Stimulated activated CD4-positive, alpha-beta T cell treated with anti-CD3 and anti-CD28 coated beads, Interleukin-12 subunit alpha, Interleukin-12 subunit beta, amount 100 ng/mL, for 4 hours (primary cell): ENCODE data around the gene HM13.
"Not testable (repeated sequence)": the region's sequence is repeated elsewhere in the genome, so short reads cannot be mapped to it uniquely, and the experiment has no call there.

Source experiments
- DNase-seq: peaks from one replicate; pipeline ENCODE4 v3.0.0-alpha.2; 2020

Gene HM13

DNA sequence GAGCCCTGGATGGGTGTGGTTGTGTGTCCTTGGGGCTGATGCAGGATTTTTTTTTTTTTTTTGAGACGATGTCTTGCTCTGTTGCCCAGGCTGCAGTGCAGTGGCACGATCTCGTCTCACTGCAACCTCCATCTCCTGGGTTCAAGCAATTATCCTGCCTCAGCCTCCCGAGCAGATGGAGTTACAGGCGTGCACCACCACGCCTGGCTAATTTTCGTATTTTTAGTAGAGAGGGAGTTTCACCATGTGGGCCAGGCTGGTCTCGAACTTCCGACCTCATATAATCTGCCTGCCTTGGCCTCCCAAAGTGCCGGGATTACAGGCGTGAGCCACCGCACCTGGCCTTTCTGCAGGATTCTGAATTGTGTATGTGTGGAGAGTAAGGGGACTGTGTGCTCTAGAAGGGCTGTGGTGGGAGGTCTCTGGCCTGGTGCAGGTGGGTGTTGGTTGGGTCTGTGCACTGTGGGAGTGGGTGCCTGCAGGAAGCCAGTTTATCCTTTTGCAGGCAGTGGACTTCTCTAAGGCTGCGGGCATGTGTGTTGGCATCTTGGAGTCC, 79.8 kb downstream of the HM13 start:
- no peak for DNase-seq

DNA sequence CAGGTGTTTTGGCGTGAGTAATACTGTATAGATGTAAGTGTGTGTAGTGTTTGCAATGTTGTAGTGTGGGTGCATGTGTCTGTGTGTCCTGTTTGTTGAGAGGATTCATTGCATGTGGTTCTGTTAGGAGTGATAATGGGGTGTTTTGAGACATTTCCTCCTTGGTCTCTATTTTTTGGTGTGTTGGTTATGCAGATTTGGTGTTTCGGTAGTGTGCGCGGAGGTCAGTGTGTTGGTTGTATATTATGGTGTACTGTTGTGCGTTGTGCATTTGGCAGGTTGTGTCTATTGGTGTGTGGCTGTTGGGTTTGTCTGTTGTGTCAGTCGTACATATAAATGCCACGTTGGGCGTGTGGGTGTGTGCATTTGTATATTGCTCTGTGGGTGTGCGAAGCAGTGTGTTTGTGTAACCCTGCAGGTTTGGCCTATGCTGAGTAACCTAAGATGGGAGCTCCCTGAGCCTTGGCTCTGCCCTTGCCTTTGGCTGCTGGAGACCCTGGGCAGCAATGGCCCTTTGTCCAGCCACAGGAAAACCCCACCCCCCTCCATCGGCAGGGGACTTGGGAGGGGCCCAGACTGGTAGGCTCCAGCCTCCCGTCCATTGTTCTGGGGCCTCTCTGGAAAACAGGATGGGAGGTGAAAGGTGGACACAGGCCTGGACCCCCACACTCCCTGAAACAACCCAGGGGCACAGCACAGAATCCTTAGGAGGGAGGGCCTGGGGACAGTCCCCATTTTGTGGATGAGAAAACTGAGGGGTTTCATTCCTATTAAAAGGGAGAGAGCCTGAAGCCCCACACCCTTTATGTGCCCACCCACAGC, 80.5 kb downstream of the HM13 start:
- DNase-seq: no peak

DNA sequence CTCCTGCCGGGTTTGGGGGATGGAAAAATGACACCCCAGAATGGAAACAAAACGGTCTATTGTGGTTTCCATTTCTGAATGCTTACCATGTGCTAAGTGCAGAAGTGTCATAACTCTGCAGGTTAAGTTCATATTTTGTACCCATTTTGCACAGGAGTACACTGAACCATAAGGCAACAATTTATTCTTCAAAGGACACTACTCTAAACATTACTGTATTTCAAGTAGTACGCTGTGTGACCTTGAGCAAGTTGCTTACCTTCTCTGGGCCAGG, 81.1 kb downstream of the HM13 start:
- DNase-seq: no peak

DNA sequence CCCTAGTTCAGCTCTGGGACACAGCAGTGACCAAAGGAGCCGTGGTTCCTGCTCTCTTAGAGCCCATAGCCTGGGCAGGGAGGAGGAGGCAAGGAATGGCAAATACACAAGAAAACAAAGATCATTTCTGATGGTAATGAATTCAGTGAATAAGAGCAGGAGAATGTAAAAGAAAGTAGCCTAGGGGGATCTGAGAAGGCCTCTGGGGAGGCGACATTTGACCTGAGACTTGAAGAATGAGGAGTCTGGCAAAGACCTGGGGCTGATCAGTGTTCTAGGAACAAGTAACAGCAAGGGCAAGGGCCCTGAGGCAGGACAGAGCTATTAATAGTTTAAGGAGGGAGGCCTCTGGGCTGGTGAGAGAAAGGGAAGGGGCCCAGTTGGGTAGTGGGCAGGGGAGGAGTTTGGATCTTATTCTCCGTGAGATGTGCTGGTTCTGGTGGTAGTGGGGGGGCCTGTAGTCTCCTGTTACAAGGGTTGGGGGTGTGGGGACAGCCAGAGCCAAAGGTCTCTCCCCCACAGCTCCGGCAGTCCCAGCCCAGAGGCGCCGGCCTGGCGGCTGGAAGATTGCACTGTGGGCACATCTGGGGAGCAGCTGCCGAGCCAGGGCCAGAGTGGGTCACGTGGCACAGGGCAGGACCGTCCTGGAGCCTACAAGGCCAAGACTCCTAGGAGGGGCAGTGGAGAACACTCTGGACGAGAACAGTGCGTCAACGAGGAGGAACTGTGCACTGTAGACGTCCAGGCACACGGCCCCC, 81.6 kb downstream of the HM13 start:
- no peak for DNase-seq

DNA sequence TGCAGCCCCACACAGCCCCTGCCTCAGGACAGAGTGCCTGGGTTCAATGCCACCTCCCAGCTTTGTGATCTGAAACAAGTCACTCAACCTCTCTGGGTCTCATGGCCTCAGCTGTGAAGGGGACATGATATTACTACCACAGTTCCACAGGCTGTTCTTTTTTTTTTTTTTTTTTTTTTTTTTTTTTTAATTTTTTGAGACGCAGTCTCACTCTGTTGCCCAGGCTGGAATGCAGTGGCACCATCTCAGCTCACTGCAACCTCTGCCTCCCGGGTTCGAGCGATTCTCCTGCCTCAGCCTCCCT, 82.1 kb downstream of the HM13 start:
- not testable (repeated sequence) for DNase-seq

DNA sequence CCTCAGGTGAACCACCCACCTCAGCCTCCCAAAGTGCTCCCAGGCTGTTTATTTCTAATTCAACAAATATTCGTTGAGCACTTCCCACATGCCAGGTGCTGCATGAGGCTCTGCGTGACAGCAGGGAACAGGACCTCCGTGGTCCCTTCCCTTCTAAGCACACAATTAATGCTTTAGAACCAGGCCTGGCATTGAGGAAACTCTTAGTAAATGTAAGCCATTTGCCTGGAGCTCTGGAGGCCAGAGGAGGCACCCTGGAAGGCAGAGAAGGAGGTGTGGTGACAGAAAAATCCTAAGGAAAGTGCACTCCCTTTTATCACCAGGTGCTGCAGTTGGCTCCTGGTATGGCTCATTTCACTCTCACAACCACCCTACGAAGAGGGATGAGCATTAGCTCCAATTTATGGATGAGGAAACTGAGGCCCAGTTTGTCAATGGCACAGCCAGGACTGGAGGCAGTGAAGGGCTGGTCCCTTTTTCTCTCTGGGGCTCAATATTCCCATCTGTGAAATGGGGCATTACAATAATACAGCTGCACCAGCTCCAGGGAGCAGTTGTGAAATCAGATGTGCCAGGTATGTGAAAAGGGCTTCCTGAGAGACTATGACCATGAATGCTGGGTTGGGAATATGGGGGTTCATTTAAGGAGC, 82.7 kb downstream of the HM13 start:
- DNase-seq: no peak

DNA sequence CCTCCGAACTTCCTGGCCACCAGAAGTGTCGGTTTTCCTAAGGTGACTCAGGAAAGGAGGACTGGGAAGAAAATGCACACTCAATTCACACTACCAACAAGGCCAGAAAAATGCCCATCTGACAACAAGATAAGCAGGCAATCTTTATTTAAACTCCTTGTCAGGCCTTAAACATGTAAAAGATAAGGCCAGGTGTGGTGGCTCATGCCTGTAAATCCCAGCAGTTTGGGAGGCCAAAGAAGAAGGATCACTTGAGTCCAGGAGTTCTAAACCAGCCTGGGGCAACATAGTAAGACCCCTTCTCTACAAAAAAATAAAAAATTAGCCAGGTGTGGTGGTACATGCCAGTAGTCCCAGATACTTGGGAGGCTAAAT, 83.2 kb downstream of the HM13 start:
- no peak for DNase-seq

DNA sequence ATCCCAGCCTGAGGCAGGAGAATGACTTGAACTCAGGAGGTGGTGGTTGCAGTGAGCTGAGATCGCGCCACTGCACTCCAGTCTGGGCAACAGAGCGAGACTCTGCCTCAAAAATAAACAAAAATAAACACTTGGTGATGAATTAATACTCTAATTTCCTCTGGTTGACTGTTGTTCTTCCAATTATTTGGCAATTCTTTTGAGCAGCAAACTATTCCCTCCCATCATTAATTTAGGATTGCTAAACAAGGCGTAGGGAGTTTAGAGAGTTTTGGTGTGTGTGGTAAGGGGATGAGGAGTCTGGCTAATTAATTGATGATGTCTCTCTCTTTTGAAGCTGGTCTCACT, 88.2 kb downstream of the HM13 start:
- DNase-seq: no peak

DNA sequence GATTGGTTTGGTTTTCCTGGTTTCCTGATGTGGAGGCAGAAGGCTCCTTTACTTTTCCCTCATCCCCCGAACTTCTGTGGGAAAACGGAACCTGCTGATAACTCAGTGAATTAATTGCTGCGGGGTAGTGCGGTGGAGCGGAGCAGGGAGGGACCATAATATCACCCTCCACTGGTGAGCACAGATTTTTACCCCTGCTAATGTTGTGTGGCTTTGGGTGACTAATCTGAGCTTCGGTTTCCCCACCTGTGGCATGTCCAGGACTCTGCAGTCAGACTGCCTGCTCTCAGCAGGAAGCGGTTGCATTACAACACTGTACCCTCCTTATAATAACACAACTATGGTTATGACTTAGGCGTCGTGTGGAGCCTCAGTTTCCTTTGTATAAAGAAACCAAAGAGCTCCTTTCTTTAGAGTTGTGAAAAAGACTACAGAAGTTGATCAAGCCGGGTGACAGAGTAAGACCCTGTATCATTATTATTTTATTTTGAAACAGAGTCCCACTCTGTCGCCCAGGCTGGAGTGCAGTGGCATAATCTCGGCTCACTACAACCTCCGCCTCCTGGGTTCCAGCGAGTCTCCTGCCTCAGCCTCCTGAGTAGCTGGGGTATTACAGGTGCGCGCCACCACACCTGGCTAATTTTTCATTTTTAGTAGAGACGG, 88.7 kb downstream of the HM13 start:
- no peak for DNase-seq

DNA sequence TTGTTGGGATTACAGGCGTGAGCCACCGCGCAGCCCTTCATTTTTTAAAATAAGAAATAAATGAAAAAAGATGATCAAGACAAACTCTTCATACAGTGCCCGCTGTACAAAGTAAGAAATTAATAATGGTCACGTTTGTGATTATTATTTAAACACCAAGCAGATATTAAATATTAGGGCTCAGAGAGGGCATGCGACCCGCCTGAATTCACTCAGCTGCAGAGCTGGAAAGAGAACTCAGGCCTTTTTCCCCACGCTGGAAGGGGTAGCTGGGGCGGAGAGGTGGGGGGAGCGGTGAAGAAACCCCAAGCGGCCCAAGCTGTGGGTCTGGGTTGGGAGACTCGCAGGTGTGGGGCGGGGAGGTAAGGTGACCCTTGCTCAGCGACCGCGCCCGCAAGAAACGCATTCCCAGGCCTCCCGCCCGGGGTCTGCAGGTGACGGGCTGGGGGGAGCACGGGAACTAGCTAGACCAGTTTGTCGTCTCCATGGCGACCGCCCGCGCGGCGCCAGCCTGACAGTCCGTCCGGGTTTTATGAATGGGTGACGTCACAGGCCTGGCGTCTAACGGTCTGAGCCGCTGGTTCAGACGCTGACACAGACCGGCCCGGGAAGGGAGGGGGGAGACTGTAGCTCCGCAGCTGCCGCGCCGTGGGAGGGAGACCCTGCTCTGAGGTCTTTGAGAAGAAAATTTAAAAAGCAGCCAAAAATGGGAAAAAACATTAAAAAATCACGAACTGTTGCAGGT, 89.8 kb downstream of the HM13 start:
- peak; percentile 52 for DNase-seq

DNA sequence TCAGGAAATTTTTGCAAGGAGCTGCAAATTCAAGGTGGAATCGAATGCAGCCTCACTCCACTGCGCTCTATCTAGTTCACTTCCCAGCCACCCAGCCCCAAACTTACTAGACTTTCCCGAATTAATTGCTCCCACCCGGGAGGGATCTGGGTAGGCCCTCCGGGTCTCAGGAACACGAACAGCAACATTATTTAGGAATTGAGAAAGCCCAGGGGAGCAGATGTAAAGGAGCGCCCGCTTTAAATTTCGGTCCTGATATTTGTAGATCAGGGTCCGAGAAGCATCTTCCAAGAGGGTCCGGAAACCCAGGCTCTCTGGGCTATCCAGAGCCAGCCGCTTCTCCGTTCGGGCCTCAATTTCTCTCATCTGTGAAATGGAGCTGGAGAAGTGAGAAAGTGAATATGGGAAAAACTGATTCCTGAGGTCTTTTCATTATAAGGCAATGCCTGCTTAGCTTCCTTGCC, 90.4 kb downstream of the HM13 start:
- DNase-seq: no peak

DNA sequence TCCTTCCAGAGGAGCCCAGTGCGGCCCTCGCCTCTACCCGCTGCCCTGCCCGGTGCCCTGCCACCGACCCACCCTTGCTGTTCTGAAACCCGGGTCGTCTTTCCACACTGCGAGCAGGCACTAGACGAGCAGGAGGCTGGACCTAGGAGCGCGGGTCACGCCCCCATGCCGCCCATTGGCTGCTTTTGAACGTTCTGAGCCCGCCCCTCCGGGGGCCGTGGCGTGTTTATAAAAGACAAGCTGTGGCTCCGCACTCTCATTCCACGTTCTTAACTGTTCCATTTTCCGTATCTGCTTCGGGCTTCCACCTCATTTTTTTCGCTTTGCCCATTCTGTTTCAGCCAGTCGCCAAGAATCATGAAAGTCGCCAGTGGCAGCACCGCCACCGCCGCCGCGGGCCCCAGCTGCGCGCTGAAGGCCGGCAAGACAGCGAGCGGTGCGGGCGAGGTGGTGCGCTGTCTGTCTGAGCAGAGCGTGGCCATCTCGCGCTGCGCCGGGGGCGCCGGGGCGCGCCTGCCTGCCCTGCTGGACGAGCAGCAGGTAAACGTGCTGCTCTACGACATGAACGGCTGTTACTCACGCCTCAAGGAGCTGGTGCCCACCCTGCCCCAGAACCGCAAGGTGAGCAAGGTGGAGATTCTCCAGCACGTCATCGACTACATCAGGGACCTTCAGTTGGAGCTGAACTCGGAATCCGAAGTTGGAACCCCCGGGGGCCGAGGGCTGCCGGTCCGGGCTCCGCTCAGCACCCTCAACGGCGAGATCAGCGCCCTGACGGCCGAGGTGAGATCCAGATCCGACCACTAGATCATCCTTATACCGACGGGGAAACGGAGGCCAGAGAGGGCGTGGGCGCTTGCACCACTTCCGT, 91.0 kb downstream of the HM13 start, which contains the start of gene ID1:
Gene ID1, plus strand, starts transcription at position 259 of the 871 bp plus-strand sequence. Its CDS starts 99 bp downstream, at position 358.
- peak; percentile 86 for DNase-seq

DNA sequence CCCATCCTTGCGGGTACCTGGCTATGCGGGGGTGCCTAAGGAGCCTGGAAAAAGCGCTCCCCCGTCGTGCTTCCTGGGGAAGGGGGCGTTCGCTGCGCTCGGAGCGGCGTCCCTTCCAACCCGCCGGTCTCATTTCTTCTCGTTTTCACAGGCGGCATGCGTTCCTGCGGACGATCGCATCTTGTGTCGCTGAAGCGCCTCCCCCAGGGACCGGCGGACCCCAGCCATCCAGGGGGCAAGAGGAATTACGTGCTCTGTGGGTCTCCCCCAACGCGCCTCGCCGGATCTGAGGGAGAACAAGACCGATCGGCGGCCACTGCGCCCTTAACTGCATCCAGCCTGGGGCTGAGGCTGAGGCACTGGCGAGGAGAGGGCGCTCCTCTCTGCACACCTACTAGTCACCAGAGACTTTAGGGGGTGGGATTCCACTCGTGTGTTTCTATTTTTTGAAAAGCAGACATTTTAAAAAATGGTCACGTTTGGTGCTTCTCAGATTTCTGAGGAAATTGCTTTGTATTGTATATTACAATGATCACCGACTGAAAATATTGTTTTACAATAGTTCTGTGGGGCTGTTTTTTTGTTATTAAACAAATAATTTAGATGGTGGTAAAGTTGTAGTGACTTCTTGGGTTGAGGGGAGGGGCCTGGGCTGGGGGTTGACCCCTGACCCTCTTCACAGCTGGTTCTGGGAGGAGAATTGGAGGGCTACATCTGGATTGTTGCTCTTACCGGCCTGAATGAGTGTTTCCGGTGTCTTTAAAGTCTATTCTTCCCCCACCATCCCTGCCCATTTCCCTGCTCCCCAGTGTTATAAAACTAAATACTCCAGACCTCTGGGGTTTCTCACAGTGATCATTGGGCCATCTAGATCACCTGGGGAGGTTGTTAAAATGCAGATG, 91.9 kb downstream of the HM13 start:
- no peak for DNase-seq

DNA sequence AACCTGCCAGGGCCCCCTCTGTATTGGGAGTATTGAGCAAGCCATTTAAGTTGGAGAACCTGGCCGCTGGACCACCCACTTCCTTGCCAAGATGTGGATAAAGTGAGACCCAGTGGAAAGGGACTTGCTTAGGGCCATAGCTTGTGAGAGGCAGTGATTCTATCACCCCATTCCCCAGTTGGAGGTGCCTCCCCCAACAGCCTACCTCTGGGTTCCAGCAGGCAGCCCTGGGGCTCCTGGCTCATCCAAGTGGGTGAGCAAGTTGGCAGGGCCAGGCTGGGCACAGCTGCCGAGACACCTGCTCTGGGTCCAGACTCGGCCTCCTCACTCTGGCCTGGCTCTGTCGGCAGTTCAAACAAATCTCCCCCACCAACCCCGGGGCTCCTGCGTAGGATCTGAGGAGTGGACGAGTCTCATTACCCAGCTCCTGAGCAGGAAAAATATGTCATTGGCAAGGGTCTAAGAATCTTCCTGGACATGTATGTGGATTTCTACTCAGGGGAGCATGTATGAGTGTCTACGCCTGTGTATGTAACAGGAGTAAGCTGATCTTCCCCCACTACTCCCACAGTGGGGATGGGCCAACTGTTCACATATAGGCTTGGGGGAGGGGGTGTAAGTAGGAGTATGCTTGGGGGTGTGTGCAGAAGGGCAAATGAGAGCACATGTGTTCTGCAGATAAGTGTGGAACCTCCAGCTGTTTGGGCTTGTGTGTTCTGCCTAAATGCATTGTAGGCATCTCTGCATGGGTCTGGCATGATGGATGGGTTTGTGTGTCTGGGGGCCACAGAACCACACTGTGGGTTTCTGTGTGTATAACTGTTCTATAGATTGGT, 92.8 kb downstream of the HM13 start:
- DNase-seq: no peak

DNA sequence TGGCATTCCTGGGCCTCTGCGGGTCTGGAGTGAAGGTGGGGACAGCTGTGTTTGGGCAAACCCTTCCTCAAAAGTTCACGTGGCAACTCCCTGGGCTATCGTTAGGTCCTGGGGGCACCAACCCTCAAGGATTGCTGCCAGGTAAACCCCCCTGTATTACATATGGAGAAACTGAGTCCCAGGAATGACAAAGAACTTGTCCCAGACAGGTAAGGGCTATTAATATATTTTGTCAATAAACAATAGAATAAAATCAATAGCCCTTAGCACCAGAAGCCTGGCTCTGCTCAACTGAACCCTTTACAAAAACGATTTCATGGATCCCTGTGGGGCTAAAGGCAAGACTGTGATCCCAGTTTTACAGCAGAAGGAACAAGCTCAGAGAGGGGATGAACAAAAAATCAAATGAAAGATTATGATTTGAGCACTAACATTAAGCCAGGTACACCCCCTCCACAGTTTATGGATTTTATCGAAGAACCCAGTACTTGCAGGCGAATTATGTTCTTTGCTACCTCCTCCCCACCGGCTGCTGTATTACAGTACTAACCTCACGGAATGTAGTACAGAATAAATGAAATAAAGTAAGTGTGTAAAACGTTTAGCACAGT, 93.5 kb downstream of the HM13 start:
- no peak for DNase-seq

DNA sequence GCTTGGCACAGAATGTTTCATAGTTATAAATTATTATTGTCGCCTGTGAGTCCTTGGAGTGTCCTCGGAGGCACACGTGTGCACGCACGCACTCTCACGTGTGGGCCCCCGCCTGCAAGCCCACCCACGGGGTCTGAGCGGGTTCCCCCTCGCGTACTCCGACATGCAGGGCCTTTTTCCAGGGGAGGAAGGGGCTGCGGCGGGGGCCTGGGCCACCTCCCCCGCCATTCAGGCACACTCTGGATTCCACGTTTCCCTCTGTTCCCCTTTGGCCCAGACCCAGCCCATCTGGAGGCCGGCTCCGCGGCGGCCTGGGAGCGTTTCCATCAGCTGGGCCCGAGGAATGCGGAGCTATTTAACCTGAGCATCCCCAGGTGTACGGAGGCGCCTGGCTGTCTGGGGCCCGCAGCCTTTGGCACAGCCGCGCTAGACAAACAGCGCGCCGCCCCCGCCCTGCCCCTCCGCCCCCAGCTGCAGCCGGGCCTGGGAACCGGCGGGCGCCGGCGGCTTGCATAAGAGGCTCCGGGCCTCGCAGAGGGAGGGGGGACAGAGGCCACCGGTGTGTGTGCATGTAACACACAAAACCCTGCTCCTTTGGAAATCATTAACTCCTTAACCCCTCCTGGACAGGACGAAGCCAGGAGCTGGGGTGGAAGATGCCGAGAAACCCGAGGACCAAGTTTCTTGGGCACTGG, 94.2 kb downstream of the HM13 start:
- no peak for DNase-seq

DNA sequence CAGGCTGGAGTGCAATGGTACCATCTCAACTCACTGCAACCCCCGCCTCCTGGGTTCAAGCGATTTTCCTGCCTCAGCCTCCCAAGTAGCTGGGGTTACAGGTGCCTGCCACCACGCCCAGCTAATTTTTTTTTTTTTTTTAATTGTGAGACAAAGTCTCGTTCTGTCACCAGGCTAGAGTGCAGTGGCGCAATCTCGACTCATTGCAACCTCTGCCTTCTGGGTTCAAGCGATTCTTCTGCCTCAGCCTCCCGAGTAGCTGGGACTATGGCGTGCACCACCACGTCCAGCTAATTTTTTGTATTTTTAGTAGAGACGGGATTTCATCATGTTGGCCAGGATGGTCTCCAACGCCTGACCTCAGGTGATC, 98.0 kb downstream of the HM13 start:
- not testable (repeated sequence) for DNase-seq

DNA sequence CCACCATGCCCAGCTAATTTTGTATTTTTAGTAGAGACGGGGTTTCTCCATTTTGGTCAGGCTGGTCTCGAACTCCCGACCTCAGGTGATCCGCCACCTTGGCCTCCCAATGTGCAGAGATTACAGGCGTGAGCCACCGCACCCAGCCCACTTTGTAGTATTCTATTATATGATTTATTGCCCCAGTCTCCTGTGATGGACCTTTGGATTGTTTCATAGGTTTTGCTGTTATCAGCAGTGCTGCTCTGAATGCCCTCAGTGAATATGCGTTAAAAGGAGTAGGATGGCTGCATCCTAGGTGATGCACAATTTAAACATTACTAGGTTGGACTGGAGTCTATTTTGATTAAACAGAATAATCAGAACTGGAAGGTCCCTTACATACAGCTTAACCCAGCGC, 101.2 kb downstream of the HM13 start:
- DNase-seq: no peak
